HG03469 (cell line): ENCODE data around the gene PSIP1.
A peak's percentile ranks its signal among the peaks of the same experiment; 100 is the strongest.
"Not testable (repeated sequence)": the region's sequence is repeated elsewhere in the genome, so short reads cannot be mapped to it uniquely, and the experiment has no call there.

Experiments used
- ATAC-seq: cut with Tn5 transposase; IDR thresholded peaks from one replicate; pipeline ENCODE4 v1.9.1; 2021; ENCODE audit warnings: mild to moderate bottlenecking, moderate library complexity, moderate number of reproducible peaks; ENCODE audit not compliant: unreplicated experiment

Gene PSIP1

DNA sequence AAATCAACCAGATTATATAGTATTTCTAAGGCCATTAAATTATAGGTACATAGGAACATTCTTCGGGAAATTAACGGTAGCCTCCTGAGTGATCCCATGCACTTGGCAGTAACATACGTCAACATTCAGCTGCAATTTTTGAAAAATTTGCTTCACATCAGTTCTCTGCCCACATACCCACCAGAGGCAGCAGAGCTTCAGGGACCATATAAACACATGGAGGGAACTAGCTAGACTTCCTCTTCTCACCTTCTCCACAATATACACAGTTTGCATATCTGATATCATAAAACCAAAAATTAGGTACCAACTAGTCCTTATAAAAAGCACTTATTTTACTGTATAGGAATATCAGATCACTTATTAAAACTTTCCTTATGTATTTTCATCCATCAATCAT, 4.8 kb downstream of the PSIP1 start:
- peak; percentile 22 for ATAC-seq

GRCh38 chr9:15501803-15502202, 9.0 kb downstream of the PSIP1 start:
- no peak for ATAC-seq

- no peak for ATAC-seq
Measured at GRCh38 chr9:15501179-15501578, 9.6 kb downstream of the PSIP1 start.

DNA sequence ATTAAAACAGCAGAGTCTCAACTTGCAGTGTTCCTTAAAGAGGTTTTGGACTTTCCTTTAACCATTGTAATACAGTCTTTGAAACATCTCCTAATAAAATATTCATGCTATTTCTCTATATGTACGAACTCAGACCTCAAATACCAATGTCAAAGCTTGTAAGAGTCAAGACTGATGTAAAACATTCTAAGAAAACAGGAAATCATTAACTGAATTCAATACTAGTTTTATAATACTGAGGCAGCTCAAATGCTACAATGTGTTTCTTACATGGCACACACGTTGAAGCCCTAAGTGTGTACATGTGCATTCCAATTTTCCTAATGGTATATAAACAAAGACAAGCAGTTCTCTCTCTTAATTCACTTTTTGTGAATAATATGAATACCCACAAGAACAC, 11.6 kb downstream of the PSIP1 start:
- no peak for ATAC-seq

- ATAC-seq = no peak
Measured at GRCh38 chr9:15498246-15498995, 12.3 kb downstream of the PSIP1 start.

DNA sequence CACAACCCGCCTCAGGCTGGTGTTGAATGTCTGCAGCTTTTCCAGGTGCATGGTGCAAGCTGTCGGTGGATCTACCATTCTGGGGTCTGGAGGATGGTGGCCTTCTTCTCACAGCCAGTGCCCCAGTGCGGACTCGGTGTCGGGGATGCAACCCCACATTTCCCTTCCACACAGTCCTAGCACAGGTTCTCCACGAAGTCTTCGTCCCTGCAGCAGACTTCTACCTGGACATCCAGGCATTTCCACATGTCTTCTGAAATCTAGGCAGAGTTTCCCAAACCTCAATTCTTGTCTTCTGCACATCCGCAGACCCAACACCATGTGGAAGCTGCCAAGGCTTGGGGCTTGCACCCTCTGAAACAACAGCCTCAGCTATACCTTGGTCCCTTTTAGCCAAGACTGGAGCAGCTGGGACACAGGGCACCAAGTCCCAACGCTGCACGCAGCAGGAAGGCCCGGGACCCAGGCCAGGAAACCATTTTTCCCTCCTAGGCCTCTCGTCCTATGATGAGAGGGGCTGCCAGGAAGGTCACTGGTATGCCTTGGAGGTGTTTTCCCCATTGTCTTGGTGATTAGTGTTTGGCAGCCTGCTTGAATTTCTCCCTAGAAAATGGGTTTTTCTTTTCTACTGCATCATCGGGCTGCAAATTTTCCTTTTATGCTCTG, 18.2 kb downstream of the PSIP1 start:
- no peak for ATAC-seq

DNA sequence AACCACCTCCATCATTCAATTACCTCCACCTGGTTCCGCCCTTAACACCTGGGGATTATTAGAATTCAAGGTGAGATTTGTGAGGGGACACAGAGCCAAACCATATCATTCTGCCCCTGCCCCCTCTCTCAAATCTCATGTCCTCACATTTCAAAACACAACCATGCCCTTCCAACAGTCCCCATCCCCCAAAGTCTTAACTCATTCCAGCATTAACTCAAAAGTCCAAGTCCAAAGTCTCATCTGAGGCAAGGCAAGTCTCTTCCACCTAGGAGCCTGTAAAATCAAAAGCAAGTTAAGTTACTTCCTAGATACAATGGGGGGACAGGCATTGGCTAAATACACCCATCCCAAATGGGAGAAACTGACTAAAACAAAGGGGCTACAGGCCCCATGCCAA, 18.8 kb downstream of the PSIP1 start:
- no peak for ATAC-seq

GRCh38 chr9:15485836-15486666, 24.7 kb downstream of the PSIP1 start:
- ATAC-seq = no peak

DNA sequence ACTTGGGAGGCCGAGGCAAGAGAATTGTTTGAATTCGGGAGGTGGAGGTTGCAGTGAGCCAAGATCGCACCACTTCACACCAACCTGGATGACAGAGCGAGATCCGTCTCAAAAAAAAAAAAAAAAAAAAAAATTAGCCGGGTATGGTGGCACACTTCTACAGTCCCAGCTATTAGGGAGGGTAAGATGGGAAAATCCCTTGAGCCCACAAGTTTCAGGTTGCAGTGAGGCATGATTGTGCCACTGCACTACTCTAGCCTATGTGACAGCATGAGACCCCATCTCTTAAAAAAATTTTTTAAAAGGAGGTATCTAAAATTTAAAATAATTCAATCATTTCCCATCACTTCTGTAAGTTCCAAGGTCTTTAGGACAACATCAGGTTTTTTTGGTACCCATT, 26.0 kb downstream of the PSIP1 start:
- ATAC-seq = no peak

GRCh38 chr9:15482146-15482545, 28.6 kb downstream of the PSIP1 start:
- no peak for ATAC-seq

DNA sequence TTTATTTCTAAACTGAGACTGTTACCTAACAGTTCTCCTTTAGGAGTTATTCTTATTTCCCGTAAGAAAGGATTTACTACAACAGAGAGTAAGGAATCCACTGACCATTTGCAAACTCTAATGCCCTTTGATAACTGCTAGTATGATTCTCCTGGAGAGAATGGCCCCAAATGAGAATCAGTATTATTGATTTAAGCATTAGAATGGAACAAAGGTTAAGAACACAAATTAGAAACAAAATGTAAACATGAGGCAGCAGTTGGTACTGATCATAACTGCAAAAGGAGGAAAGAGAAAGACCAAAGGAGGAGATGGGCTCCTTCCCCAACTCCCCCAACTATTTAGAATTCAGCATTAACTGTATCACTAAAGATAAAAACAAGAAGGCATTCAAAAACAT, 30.7 kb downstream of the PSIP1 start:
- no peak for ATAC-seq

GRCh38 chr9:15475923-15476536, 34.7 kb downstream of the PSIP1 start:
- ATAC-seq = no peak

- ATAC-seq = no peak
Measured at GRCh38 chr9:15469862-15470261, 40.9 kb downstream of the PSIP1 start.

- no peak for ATAC-seq
Measured at GRCh38 chr9:15469406-15469805, 41.4 kb downstream of the PSIP1 start.

DNA sequence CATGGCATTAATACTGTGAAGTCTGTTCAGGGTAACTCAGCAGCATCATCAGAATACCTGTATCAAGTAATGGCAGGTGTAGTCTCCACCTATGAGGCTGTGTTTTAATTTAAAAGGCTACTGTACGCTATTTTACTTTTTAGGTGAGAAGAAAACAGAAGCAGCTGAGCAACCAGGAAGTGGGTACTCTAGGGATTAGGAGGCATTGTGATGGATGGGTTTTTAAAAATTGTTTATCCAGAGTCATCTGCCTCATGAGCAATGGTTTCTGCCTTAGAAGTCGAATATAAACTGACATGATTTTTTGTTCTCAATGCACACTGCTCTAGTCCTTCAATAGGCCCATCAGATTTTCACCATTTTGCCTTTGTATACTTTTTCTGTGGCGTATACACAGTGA, 42.6 kb downstream of the PSIP1 start:
- no peak for ATAC-seq

DNA sequence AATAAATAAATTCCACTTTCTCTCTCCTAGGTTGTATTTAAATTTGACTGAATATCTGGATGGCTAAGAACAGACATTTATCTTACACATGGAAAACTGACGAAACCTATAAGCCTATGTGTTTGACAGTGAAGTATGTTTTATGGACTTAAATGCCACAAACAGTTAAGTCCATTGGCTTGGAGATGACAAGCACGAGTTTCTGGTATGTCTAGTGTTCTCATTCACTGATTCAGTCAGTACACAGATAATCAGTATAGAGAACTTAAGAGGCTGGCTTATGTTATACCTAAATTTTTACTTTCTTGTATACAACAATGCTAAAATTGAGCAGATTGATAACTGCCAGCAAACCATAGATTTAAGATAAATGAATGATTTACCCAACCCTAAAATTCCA, 49.2 kb downstream of the PSIP1 start:
- ATAC-seq = no peak

DNA sequence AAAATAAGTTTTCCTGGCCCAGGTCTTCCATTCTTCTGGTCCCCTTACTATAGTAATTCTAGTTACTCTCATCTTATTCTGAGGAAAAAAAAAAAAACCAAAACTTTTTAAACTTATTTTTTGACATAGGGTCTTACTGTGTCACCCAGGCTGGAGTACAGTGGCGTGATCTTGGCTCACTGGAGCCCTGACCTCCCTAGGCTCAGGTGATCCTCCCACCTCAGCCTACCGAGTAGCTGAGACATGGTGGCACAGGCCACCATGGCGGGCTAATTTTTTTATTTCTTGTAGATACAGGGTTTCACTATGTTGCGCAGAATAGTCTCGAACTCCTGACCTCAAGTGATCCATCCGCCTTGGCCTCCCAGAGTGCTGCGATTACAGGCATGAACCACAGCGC, 49.7 kb downstream of the PSIP1 start:
- no peak for ATAC-seq

DNA sequence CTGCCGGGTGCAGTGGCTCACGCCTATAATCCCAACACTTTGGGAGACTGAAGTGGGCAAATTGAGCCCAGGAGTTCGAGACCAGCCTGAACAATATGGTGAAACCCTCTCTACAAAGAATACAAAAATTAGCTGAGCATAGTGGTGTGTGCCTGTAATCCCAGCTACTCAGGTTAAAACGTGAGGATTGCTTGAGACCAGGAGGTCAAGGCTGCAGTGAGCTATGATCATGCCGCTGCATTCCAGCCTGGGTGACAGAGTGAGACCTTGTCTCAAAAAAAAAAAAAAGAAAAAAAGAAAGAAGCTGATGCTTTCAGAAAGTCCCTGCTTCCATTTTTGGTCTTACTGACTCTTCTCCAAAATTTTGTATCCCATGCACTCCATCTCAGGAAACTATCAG, 56.8 kb downstream of the PSIP1 start:
- ATAC-seq = no peak

GRCh38 chr9:15444141-15444540, 66.6 kb downstream of the PSIP1 start:
- no peak for ATAC-seq

- ATAC-seq = not testable (repeated sequence)
Measured at GRCh38 chr9:15442264-15442663, 68.5 kb downstream of the PSIP1 start.

DNA sequence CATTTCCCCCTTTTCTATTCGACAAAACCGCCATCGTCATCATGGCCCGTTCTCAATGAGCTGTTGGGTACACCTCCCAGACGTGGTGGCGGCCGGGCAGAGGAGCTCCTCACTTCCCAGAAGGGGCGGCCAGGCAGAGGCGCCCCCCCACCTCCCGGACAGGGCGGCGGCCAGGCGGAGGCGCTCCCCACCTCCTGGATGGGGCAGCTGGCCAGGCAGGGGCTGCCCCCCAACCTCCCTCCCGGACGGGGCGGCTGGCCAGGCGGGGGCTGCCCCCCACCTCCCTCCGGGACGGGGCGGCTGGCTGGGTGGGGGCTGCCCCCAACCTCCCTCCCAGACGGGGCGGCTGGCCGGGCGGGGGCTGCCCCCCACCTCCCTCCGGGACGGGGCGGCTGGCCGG, 68.9 kb downstream of the PSIP1 start:
- ATAC-seq = not testable (repeated sequence)
